Caco-2 (cell line): Measurements from ENCODE around the gene DNMT3L. TPM values are rescaled to one million over a fixed set of nuclear protein-coding genes. Genes with fewer than 3 reads are reported as not detected.
"Not testable (repeated sequence)": the region's sequence is repeated elsewhere in the genome, so short reads cannot be mapped to it uniquely, and the experiment has no call there.

ENCODE experiments used
- BruUV-seq: library from RNA; stranded (reverse); fragments of 400-500 nt; replicated peaks from 2 replicates; lab custom pipeline; 2021; lab: Mats Ljungman, UMichigan
- CTCF ChIA-PET: fragments of 300-600 bp; sonication (Branson Sonifier 250); formaldehyde crosslinking; loops from one replicate; lab custom pipeline; 2022; ENCODE audit warnings: antibody characterized with exemption; lab: Charles Lee
- POLR2A ChIA-PET: fragments of 300-600 bp; sonication (Branson Sonifier 250); formaldehyde crosslinking; loops from one replicate; lab custom pipeline; 2022; ENCODE audit warnings: antibody characterized with exemption; lab: Charles Lee
- DNase-seq, 2 experiments: peaks; one replicate each; pipeline versions ENCODE4 v3.0.0 to v3.0.0-alpha.2; 2020 to 2022
- H3K27me3 ChIP-seq: replicated peaks from 2 replicates; pipeline ENCODE4 v1.6.0; 2011; ENCODE audit warnings: low read length; ENCODE audit not compliant: control insufficient read depth, insufficient read depth
- H3K36me3 ChIP-seq: 2 replicates; pipeline ENCODE4 v1.5.1; 2011; ENCODE audit warnings: low read length; ENCODE audit not compliant: control insufficient read depth, insufficient read depth
- H3K4me1 ChIP-seq: fragments of 250-450 bp; sonication (Bioruptor Pico); 2 replicates; pipeline ENCODE4 v1.5.1; 2020; ENCODE audit warnings: mild to moderate bottlenecking
- H3K4me3 ChIP-seq: 2 replicates; pipeline ENCODE4 v1.5.1; 2011; ENCODE audit warnings: low read depth, mild to moderate bottlenecking, control low read depth, low read length
- H3K9me3 ChIP-seq: fragments of 250-450 bp; sonication (Bioruptor Pico); 2 replicates; pipeline ENCODE4 v1.5.1; 2020; ENCODE audit warnings: mild to moderate bottlenecking, moderate library complexity
- H3K27ac Mint-ChIP-seq: one replicate; pipeline ENCODE4 v1.8.0; 2022; ENCODE audit warnings: mixed read lengths; ENCODE audit not compliant: unreplicated experiment
- H3K27me3 Mint-ChIP-seq: one replicate; pipeline ENCODE4 v1.8.0; 2022; ENCODE audit warnings: mixed read lengths; ENCODE audit not compliant: insufficient read depth, unreplicated experiment
- H3K36me3 Mint-ChIP-seq: one replicate; pipeline ENCODE4 v1.8.0; 2022; ENCODE audit warnings: mild to moderate bottlenecking, mixed read lengths; ENCODE audit not compliant: insufficient read depth, unreplicated experiment
- H3K4me1 Mint-ChIP-seq: one replicate; pipeline ENCODE4 v1.8.0; 2022; ENCODE audit warnings: low read depth, mixed read lengths; ENCODE audit not compliant: unreplicated experiment
- H3K4me3 Mint-ChIP-seq: one replicate; pipeline ENCODE4 v1.8.0; 2022; ENCODE audit warnings: mild to moderate bottlenecking, moderate library complexity, mixed read lengths; ENCODE audit not compliant: unreplicated experiment
- H3K9me3 Mint-ChIP-seq: one replicate; pipeline ENCODE4 v1.8.0; 2022; ENCODE audit warnings: mixed read lengths; ENCODE audit not compliant: unreplicated experiment
- CTCF ChIP-seq, 2 experiments: fragments of 200-600 bp in 1 of 2; IDR thresholded peaks; 1 replicate in 1 of 2; 2 replicates in 1 of 2; pipeline versions ENCODE4 v1.5.1 to v1.8.0; 2011 to 2022; ENCODE audit warnings: antibody characterized with exemption in 1 of 2, control low read depth in 1 of 2, inconsistent platforms in 1 of 2, low read depth in 1 of 2, low read length in 1 of 2, mild to moderate bottlenecking in 1 of 2, moderate library complexity in 1 of 2; ENCODE audit not compliant: insufficient read depth in 1 of 2, severe bottlenecking in 1 of 2, unreplicated experiment in 1 of 2
- intact Hi-C: fragments of 100-400 bp; cut with micrococcal nuclease; formaldehyde crosslinking; loops from one replicate; pipeline ENCODE4 v1.10.0; 2022; ENCODE audit not compliant: unreplicated experiment
- total RNA-seq: library from RNA; stranded (reverse); gene quantifications from 2 replicates; pipeline ENCODE4 v1.2.3, GENCODE V29; 2022

Gene DNMT3L
- total RNA-seq, 1 experiment from 2014 or later: 0.95 TPM

- H3K4me3 Mint-ChIP-seq: no peak overlapping the region
- no peaks in the 10 kb centered on the region for H3K9me3 ChIP-seq
- H3K4me3 ChIP-seq: no peak overlapping the region
- intact Hi-C loops: no loop called here
- CTCF ChIA-PET: no interaction called here
- H3K36me3 ChIP-seq: no peaks in the 10 kb centered on the region
- no peaks in the 10 kb centered on the region for H3K4me1 ChIP-seq
- H3K9me3 Mint-ChIP-seq: peaks cover 3% of the 10 kb centered on the region
- no peaks in the 10 kb centered on the region for H3K27me3 ChIP-seq
- no peak overlapping the region for H3K27ac Mint-ChIP-seq
- BruUV-seq: no TSS peak
- no peaks in the 10 kb centered on the region for H3K27me3 Mint-ChIP-seq
- POLR2A ChIA-PET: interaction anchor here (0.7 kb wide), 1 partner anchor 43 kb away, joined by 3 read pairs; no protein-coding TSS in a partner anchor
- no peaks in the 10 kb centered on the region for H3K4me1 Mint-ChIP-seq
- TF ChIP-seq CTCF (IDR thresholded peaks at IDR 0.05; ENCODE audit: insufficient read depth in 1 of 2, low read depth in 1 of 2, low read length in 1 of 2, severe bottlenecking in 1 of 2, unreplicated experiment in 1 of 2): no peak
- peaks cover 5% of the 10 kb centered on the region for H3K36me3 Mint-ChIP-seq
- DNase-seq: no peak
Observed at GRCh38 chr21:44253832-44254710, 7.6 kb downstream of the DNMT3L start.

- intact Hi-C loops, H3K4me1 ChIP-seq, H3K9me3 ChIP-seq, DNase-seq, H3K36me3 Mint-ChIP-seq, H3K36me3 ChIP-seq, H3K27me3 ChIP-seq, H3K27ac Mint-ChIP-seq, H3K9me3 Mint-ChIP-seq, H3K4me1 Mint-ChIP-seq, H3K4me3 Mint-ChIP-seq, H3K27me3 Mint-ChIP-seq, BruUV-seq, CTCF ChIA-PET, POLR2A ChIA-PET, H3K4me3 ChIP-seq: not testable (repeated sequence)
Observed at GRCh38 chr21:44249204-44250037, 12.3 kb downstream of the DNMT3L start.

GRCh38 chr21:44247904-44248303 lies 13.8 kb downstream of the DNMT3L start:
- H3K36me3 Mint-ChIP-seq, H3K36me3 ChIP-seq, H3K27me3 ChIP-seq, H3K9me3 ChIP-seq, H3K9me3 Mint-ChIP-seq, H3K4me3 ChIP-seq, CTCF ChIA-PET, DNase-seq, H3K4me1 ChIP-seq, BruUV-seq, POLR2A ChIA-PET, H3K27ac Mint-ChIP-seq, H3K4me3 Mint-ChIP-seq, H3K27me3 Mint-ChIP-seq, H3K4me1 Mint-ChIP-seq, intact Hi-C loops: not testable (repeated sequence)

GRCh38 chr21:44243980-44244379 lies 17.7 kb downstream of the DNMT3L start:
- H3K9me3 Mint-ChIP-seq, H3K36me3 ChIP-seq, POLR2A ChIA-PET, H3K4me3 ChIP-seq, H3K4me3 Mint-ChIP-seq, DNase-seq, H3K27me3 ChIP-seq, intact Hi-C loops, H3K9me3 ChIP-seq, CTCF ChIA-PET, H3K27ac Mint-ChIP-seq, H3K27me3 Mint-ChIP-seq, H3K36me3 Mint-ChIP-seq, BruUV-seq, H3K4me1 ChIP-seq, H3K4me1 Mint-ChIP-seq: not testable (repeated sequence)

GRCh38 chr21:44241281-44241680 lies 20.4 kb downstream of the DNMT3L start:
- not testable (repeated sequence) for H3K9me3 Mint-ChIP-seq

GRCh38 chr21:44240842-44241241 lies 20.9 kb downstream of the DNMT3L start, which contains the start of gene ICOSLG:
Gene ICOSLG (minus strand): TSS chr21:44240943. CDS start chr21:44240817, 126 bp downstream.
- DNase-seq, CTCF ChIA-PET, H3K27ac Mint-ChIP-seq, H3K9me3 Mint-ChIP-seq, H3K9me3 ChIP-seq, H3K36me3 Mint-ChIP-seq, BruUV-seq, H3K4me1 ChIP-seq, H3K4me3 Mint-ChIP-seq, intact Hi-C loops, H3K36me3 ChIP-seq, H3K27me3 ChIP-seq, POLR2A ChIA-PET, H3K4me1 Mint-ChIP-seq, H3K27me3 Mint-ChIP-seq, H3K4me3 ChIP-seq: not testable (repeated sequence)

More at GRCh38 chr21:44241281-44241680, 20.4 kb downstream of the DNMT3L start:
- H3K27me3 ChIP-seq, H3K9me3 ChIP-seq, POLR2A ChIA-PET, intact Hi-C loops, H3K36me3 Mint-ChIP-seq, DNase-seq, H3K36me3 ChIP-seq, H3K4me1 Mint-ChIP-seq, BruUV-seq, H3K4me3 ChIP-seq, H3K4me3 Mint-ChIP-seq, CTCF ChIA-PET, H3K27ac Mint-ChIP-seq, H3K27me3 Mint-ChIP-seq, H3K4me1 ChIP-seq: not testable (repeated sequence)
